GM19467 (cell line): ENCODE results near the gene IARS2.
"Not testable (repeated sequence)": the region's sequence is repeated elsewhere in the genome, so short reads cannot be mapped to it uniquely, and the experiment has no call there.

ENCODE experiments used
- ATAC-seq: cut with Tn5 transposase; IDR thresholded peaks from one replicate; pipeline ENCODE4 v1.9.1; 2021; ENCODE audit warnings: mild to moderate bottlenecking, moderate library complexity; ENCODE audit not compliant: unreplicated experiment

IARS2 gene

DNA sequence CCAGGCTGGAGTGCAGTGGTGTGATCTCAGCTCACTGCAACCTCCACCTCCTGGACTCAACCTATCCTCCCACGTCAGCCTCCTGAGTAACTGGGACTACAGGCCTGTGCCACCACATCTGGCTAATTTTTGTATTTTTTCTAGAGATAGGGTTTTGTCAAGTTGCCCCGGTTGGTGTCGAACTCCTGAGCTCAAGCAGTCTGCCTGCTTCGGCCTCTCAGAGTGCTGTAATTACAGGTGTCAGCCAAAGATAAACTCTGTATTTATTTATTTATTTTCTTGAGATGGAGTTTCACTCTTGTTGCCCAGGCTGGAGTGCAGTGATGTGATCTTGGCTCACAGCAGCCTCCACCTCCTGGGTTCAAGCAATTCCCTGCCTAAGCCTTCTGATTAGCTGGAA is 18.7 kb downstream of the IARS2 start:
- ATAC-seq: not testable (repeated sequence)

DNA sequence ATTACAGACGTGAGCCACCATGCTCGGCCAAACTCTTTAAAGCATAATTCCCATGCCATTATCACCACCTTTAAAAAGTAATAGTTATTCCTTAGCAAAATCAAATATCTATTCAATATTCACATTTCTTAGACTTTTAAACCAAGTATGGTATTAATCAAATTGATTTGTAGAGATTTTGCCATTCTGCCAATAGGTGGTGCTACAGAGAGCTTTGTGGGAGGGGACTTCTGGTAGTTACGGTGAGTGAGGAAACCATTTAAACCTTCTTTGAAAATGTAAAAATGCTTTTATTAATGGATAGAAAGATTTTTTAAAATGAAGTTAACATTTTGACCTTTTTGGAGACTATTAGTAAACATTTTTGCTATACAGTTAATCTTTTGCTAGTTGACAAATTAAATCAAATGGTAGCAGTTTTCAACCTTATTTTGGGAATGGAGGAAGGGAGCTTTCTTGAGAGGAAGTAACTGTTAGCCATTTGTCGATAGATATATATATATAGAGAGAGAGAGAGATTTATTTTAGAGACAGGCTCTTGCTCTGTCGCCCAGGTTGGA is 19.3 kb downstream of the IARS2 start:
- ATAC-seq: no peak

DNA sequence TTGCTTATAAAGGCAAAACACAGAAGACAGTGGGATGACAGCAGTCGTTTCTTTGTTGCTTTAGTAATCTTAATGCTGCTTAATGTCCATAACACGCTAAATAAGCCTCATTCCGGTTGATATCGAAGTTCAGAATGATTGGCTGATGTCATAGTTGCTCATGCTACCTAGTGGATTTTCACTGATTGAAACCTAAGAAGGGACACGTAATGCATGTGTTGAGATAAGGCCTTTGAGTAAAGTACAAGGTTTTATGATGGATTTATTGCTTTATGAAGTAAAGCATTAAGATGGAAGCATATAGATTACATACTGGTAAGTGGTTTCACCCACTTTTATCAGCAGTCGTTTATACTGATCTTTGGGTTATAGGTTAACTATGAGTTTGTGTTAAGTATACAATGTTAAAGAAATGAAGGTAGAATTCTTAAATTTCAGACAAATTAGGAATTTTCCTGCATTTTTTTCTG is 25.1 kb downstream of the IARS2 start:
- ATAC-seq: no peak

DNA sequence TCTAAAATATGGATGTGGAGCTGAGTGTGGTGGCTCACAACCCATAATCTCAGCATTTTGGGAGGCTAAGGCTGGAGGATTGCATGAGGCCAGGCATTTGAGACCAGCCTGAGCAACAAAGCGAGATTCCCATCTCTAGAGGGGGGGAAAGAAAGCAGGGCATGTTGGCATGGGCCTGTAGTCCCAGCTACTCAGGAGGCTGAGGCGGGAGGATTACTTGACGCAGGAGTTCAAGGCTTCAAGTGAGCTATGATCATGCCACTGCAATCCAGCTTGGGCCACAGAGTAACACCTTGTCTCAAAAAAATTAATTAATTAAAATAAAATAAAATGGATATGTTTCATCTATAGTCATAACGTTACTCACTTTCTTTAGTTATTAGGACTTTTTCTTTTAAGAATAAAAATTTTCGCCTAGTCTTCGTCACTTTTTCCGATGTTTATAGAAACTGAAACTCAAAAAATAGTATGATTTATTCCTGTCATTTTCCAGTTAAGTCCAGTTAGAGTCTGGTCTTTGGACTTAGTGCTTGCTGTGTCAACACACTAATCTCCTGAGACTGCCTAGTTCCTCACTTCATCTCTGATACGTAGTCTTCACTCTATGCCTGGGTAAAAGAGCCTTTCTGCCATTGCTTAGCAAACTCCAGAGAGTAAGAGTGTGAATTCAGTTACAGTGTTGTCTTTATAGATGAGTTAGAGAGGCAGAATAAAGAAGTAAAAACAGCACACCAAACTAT is 28.0 kb downstream of the IARS2 start:
- no peak for ATAC-seq

DNA sequence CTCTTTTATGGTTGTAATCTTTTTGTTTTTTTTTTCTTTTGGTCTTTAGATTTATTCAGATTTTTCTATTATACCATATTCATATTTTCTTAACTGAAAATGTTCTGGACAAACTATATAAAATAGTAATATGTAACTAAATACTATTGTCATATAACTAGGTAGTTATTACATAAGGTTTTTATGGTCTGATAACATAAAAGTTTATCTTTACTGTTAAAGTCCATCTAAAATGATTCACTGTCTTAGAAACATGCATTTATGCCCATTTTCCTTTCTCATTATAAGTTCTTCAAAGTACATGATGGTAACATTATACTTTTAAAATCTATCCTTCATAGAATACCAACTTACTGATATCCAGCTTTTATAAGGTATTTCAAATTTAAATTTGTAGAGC is 29.1 kb downstream of the IARS2 start:
- no peak for ATAC-seq

DNA sequence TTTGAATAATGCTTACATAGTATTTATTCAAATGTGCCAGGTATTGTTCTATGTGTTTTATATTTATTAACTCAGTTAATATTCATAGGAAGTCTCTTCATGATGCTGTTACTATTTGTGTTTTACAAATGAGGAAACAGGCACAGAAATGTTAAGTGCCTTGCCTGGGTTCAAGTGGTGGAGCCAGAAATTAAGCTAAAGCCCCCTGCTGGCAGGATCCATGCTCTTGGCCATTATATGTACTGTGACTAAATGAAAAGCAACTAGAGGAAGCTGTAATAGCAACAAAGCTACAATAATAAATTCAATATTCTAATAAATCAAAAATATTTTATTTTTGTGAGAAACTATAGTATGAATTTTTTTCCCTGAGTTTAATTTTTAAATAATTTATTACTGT is 30.0 kb downstream of the IARS2 start:
- no peak for ATAC-seq

DNA sequence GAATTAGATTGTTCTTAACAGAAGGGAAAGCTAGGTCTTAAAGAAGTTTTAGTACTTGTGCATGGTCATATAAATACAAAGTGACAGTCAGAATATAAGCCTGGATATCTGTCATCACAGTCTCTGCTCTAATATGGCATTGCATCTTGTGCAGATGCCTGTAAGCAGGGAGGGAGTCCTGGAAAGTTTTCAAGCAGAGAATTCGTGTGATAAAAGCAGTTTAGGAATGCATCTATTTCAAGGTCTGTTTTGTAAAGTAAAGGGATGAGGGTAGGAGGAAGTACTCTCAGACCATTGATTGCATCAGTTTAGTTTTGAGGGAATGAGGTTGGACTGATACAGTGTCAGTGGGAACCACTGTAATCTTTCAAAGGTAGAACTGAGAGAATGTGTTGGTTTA is 30.6 kb downstream of the IARS2 start:
- no peak for ATAC-seq

DNA sequence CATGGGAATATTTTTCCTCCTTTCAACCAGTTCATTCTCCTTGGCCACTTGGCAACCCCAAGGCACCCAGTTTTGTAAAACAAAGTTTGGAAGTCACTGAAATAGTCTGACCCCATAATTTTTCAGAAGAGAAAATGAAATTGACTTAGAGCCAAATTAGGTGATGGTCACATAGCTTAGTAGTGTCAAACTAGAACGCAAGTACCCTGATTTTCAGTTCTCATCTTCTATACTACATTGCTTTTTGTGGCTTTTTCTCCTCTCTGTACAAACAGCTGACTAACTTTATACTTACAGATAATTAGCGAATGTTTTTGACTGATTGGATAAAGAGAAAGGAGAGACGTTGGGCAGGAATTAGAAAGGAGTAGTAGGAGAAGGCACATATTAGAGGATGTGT is 33.1 kb downstream of the IARS2 start:
- no peak for ATAC-seq

DNA sequence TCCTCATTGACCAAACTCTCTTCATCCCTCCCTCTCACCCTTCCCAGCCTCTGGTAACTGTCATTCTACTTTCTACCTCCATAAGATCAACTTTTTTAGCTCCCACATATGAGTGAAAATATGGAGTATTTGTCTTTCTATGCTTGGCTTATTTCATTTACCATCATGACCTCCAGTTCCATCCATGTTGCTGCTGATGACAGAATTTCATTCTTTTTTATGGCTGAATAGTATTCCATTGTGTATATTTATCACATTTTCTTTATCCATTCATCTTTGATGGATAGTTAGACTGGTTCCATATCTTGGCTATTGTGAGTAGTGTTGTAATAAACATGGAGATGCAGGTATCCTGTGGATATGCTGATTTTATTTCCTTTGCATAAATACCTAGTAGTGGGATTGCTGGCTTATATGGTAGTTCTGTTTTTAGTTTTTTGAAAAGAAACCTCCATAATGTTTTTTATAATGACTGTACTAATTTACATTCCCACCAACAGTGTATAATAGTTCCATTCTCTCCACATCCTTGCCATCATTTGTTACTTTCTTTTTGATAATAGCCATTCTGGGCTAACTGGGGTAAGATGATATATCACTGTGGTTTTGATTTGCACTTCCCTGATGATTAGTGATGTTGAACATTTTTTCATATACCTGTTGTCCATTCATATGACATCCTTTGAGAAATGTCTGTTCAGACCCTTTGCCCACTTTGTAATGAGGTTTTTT is 35.7 kb downstream of the IARS2 start:
- no peak for ATAC-seq

DNA sequence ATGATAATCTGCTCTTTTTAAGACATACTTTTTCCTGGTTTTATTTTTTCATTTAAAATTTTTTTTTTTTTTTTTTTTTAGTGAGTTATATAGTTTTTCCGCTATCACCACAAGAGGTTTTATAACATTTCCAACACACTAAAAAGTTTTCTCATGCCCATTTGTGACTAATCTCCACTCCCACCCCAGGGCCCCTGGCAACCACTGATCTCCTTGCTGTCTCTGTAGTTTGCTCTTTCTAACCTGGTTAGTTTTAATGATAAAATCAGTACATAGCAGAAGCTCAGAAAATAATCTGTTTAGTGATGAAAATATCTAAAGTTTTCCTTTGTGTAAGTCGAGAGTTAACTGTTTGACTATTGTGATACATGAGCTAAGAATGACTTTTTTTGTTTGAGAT is 41.8 kb downstream of the IARS2 start:
- ATAC-seq: no peak

DNA sequence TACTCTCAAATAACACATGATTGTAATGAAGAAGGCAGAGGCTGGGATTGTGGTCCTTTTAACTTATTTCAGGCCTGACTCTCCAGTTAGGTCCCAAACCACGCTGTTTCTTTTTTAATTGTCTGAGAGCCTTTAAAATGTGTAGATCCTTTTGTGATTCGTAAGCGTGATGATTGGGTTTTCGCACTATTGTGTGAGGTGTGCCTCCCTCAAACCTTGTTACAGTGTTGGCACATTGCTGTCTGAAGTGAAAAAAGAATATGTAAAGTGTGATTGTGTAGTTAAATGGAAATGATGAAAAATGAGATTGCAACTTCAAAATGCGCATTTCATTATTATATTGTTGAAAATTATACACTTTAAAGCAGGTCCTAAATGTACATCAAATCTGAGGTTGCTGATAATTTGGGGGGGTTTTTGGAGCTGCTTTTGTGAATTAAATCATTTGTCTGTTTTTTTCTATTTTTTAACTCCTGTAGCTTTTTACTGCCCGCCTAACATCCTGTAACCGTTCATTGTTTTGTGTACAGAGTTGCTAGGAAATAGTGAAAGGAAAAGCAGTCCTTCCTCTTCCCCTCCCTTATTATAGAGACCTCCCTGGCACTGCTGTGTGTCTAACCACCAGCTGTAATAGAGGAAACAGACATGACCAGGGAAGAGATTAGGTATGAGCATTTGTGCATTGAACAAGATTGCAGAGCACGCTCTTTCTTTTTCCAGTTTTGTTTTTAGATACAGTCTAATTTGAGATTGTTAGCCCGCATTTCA is 43.3 kb downstream of the IARS2 start:
- no peak for ATAC-seq

DNA sequence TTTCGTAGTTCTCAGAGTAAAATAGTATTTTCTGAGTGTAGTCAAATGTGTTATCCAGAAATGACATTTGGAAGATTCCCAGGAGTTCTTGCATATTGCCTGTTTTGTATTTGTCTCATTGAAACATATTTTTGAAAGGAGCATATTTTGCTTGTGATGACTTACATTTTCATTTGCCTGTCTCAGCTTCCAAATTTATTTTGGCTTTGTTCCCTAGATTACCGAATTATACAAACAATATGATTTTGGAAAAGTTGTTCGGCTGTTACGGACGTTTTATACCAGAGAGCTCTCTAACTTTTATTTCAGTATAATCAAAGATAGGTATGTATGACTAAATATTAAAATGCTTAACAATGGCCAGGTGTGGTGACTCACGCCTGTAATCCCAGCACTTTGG is 46.0 kb downstream of the IARS2 start:
- no peak for ATAC-seq

DNA sequence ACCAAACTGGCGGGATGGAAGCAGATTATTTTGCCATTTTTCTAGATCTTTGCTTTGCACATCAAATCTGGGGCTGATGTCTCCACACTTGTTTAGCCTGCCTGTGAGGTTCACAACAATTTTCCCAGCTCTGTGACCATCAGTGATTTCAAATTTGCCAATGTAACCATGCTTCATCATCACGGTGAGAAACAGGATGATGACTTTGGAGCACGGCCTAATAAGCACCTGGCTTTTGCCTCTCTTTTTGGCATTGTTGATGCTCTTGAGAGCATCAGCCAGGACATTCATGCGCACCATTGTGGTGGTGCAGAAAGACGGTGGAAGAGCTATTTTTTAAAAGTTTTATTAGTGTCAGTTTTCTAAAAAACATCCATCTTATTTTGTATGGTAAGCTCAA is 50.1 kb downstream of the IARS2 start:
- ATAC-seq: no peak

DNA sequence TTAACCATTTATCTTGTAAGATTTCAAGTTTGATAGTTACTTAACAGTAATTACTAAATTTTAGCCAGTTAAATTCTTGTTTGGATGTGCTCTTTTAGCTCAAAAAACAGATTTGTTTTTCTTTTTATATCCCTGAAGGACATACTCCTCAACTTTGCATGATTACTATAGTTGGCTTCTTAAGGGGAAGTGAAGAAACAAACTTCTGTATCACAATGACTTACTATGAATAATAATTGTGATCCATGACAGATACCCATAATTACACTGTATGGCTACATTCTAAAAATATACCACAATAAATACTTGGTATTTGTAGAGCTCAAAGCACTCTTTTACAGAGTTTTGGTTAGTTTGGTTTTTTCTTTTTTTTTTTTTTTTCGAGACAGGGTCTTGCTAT is 55.8 kb downstream of the IARS2 start:
- no peak for ATAC-seq

DNA sequence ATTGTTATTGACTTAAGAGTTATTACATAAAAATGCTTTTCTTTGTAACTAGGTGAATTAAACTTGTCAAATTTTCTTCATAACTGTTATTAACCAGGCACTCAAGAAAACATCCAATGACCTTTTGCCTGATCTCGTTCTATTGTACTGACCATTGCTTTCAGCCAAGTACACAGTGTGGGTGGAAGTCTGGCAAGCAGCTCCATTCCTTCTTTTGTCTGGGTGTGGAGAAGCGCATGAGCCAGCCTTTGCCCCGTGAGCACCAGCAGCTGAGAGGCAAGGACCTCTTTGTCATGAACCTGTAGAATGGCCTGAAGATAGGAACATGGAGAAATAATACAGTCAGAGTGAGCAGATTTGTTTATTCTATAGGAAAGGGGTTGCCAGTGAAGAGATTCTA is 57.5 kb downstream of the IARS2 start:
- ATAC-seq: no peak

DNA sequence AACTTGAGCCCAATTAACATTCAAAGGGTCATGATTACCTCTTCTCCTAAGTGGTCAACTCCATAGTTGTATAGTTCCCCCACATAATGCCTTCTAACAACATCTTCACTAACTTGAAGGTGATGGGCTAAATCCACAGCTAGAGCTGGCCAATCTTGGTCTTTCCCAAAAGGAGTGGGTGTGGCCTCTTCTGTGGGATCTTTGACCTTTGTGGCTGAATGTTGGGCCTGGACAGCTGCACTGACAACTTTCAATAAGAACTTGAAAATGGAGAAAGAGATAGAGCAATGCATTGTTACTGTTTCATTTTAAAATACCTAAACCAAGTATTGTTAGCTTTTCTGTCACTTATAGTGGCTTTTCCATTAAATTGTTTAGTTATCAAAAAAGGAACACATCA is 59.2 kb downstream of the IARS2 start:
- ATAC-seq: no peak

DNA sequence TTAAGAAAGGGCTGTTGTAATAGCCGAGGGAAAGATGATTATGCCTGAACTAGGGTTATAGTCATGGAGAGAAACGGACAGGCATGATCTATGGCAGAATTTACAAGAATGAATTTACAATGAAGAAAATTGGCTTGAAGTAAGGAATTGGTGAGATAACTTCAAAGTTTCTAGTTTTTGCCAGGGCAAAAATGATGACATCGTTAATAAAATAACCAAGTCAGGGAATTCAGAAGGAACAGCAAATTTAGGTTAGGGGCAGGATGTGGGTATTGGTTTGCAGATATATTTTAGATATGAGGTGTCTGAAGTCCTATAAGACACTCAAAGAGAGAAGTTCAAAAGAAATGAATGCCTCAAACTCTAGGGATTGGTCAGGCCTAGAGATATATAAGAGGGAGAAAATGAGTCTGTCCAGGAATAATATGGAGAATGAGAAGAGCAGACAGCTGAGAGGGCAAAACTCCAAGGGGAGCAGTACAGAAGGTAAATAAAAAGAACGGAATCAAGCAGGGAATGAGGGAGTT is 62.8 kb downstream of the IARS2 start:
- ATAC-seq: no peak

DNA sequence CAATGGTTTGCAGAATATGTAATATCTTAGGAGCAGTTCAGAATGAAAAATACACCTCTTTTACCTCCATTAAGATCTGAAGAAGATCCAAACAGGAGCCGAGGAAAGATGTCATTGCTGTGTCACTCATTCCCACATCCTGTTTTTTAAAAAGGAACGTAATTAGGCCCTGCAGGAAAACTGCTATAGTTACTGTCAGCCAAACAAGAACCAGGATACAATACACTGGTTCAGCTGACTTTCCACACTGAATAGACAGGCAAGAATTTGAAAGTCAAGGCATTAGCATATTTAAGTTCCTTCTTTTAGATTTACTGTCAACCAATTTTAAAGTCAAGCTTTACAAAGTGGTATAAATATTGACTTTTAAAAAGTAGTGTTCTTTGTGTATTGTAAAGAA is 63.8 kb downstream of the IARS2 start:
- ATAC-seq: no peak

DNA sequence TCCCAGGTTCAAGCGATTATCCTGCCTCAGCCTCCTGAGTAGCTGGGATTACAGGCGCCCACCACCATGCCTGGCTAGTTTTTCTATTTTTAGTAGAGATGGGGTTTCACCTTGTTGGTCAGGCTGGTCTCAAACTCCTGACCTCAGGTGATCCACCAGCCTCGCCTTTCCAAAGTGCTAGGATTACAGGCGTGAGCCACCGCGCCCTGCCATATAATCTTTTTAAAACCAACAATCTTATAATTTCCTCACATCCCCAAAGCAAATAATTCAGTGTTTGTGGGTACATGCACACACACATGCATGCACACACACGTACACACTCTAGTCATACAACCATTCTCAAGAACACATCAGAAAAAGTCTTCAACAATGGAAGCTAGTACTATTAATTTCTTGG is 64.6 kb downstream of the IARS2 start:
- ATAC-seq: not testable (repeated sequence)

DNA sequence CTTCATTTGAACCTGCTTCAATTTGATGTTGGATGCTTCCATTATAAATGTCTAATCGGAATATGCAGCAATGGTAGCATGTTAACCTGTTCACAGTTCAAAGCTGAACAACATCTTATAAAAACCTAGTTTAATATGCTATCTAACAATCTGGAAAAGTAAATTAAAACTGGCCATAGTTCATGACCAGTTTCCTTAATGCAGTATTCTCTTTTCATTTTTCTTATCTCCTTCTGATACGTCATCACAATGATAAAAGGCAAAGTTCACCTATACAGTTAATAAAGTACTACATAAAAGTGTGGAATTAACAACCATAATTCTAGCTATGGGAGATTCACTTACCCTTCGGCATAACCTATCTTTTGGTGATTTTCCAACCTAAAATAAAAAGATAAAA is 65.1 kb downstream of the IARS2 start:
- ATAC-seq: no peak

DNA sequence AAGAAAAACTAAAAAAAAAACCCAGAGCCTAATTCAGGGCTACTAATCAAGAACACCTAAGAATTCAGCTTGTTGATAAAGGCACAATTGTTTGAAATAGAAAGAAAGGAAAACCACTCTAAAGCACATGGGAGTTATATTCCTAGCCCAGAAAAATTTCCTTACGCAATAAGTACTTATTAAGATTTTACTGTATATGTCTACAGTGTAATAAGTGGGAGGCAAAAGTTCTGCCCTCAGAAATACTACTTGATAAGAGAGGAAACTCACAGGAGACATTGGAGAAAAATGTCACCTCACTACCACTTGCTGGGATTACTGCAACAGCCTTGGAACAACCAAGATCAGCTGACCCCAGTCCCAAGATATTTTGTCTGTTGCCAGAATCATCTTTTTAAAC is 66.1 kb downstream of the IARS2 start:
- no peak for ATAC-seq
